H1 (cell line): ENCODE data around the gene ELAPOR2. TPM values are rescaled to one million over a fixed set of nuclear protein-coding genes. Genes with fewer than 3 reads are reported as not detected.

Source experiments
- CTCF ChIA-PET: fragments of 300-600 bp; sonication (Branson Sonifier 250); formaldehyde crosslinking; loops from one replicate; lab custom pipeline; 2021; ENCODE audit not compliant: partially characterized antibody; lab: Charles Lee
- POLR2A ChIA-PET: fragments of 300-600 bp; sonication (Branson Sonifier 250); formaldehyde crosslinking; loops from one replicate; lab custom pipeline; 2021; ENCODE audit warnings: inconsistent platforms; ENCODE audit not compliant: partially characterized antibody; lab: Charles Lee
- DNase-seq, 2 experiments: peaks; one replicate each; pipeline versions ENCODE4 v3.0.0 to v3.0.0-alpha.2; 2010 to 2022; ENCODE audit warnings: low spot score in 2 of 2, low read depth in 1 of 2, mixed read lengths in 1 of 2
- FAIRE-seq: peaks from 2 replicates; lab custom pipeline; 2011; peaks lifted over from hg19 to GRCh38; lab: Jason Lieb, UNC
- H2AFZ ChIP-seq: 2 replicates; pipeline ENCODE4 v1.8.1; 2012; ENCODE audit warnings: low read length, inconsistent platforms
- H2AK5ac ChIP-seq: 2 replicates; pipeline ENCODE4 v1.6.1; 2013; ENCODE audit warnings: low read depth, low read length
- H2BK120ac ChIP-seq: replicated peaks from 2 replicates; pipeline ENCODE3; 2013; ENCODE audit warnings: low read depth, low read length, inconsistent platforms
- H2BK12ac ChIP-seq: 2 replicates; pipeline ENCODE4 v1.6.1; 2013; ENCODE audit warnings: low read depth, low read length
- H2BK15ac ChIP-seq: 2 replicates; pipeline ENCODE4 v1.6.1; 2013; ENCODE audit warnings: low read length
- H2BK20ac ChIP-seq: 2 replicates; pipeline ENCODE4 v1.6.1; 2013; ENCODE audit warnings: low read length
- H2BK5ac ChIP-seq: 2 replicates; pipeline ENCODE4 v1.6.1; 2013; ENCODE audit warnings: low read depth, low read length
- H3K14ac ChIP-seq: 2 replicates; pipeline ENCODE4 v1.6.1; 2013; ENCODE audit warnings: inconsistent platforms; ENCODE audit not compliant: insufficient read length
- H3K18ac ChIP-seq: 2 replicates; pipeline ENCODE4 v1.6.1; 2013; ENCODE audit warnings: low read length; ENCODE audit errors: extremely low read depth
- H3K23ac ChIP-seq: 2 replicates; pipeline ENCODE4 v1.6.1; 2013; ENCODE audit warnings: inconsistent platforms; ENCODE audit not compliant: insufficient read length
- H3K23me2 ChIP-seq: 2 replicates; pipeline ENCODE4 v1.6.1; 2013; ENCODE audit warnings: low read depth, low read length
- H3K27ac ChIP-seq: 2 replicates; pipeline ENCODE4 v1.6.1; 2011; ENCODE audit warnings: low read depth, low read length, inconsistent platforms
- H3K27me3 ChIP-seq, 4 experiments: replicated peaks in 1 of 4; 1 replicate in 1 of 4; 2 replicates in 3 of 4; pipeline versions ENCODE4 v1.6.1 to v1.8.1; 2011 to 2013; ENCODE audit warnings: low read length in 3 of 4, mild to moderate bottlenecking in 3 of 4, inconsistent platforms in 2 of 4, mixed read lengths in 2 of 4, moderate library complexity in 1 of 4; ENCODE audit not compliant: control insufficient read depth in 3 of 4, insufficient read depth in 3 of 4; ENCODE audit errors: extremely low read depth in 1 of 4
- H3K36me3 ChIP-seq, 4 experiments: 2 replicates each; pipeline versions ENCODE4 v1.6.1 to v1.8.1; 2011 to 2013; ENCODE audit warnings: mild to moderate bottlenecking in 4 of 4, low read length in 3 of 4, moderate library complexity in 2 of 4, control low read depth in 1 of 4, inconsistent platforms in 1 of 4; ENCODE audit not compliant: insufficient read depth in 4 of 4, control insufficient read depth in 2 of 4
- H3K4ac ChIP-seq: replicated peaks from 2 replicates; pipeline ENCODE3; 2013; ENCODE audit warnings: low read length, low read depth, mixed read lengths, inconsistent platforms; ENCODE audit not compliant: insufficient read length
- H3K4me1 ChIP-seq, 4 experiments: replicated peaks in 1 of 4; 1 replicate in 1 of 4; 2 replicates in 3 of 4; pipeline versions ENCODE4 v1.6.1 to v1.8.1; 2011 to 2013; ENCODE audit warnings: low read length in 3 of 4, inconsistent platforms in 2 of 4, mixed read lengths in 1 of 4; ENCODE audit not compliant: insufficient read depth in 4 of 4, control insufficient read depth in 3 of 4
- H3K4me2 ChIP-seq, 2 experiments: 2 replicates each; pipeline versions ENCODE4 v1.6.1 to v1.8.1; 2011 to 2013; ENCODE audit warnings: low read depth in 2 of 2, low read length in 2 of 2, control low read depth in 1 of 2, inconsistent platforms in 1 of 2, mild to moderate bottlenecking in 1 of 2; ENCODE audit not compliant: insufficient read depth in 1 of 2
- H3K4me3 ChIP-seq, 4 experiments: fragments of 200-600, 300-600 bp in 1 of 4; sonication (generic), shearing (Covaris generic), sonication (Bioruptor Twin) in 1 of 4; 2 replicates each; pipeline versions ENCODE4 v1.5.1 to v1.8.1; 2011 to 2016; ENCODE audit warnings: low read length in 4 of 4, low read depth in 3 of 4, control low read depth in 2 of 4, inconsistent platforms in 2 of 4, mild to moderate bottlenecking in 2 of 4, mixed read lengths in 1 of 4, moderate library complexity in 1 of 4; ENCODE audit not compliant: insufficient read depth in 2 of 4; ENCODE audit errors: extremely low read depth in 1 of 4
- H3K56ac ChIP-seq: replicated peaks from 2 replicates; pipeline ENCODE3; 2013; ENCODE audit warnings: low read depth, mild to moderate bottlenecking, mixed read lengths, low read length, inconsistent platforms; ENCODE audit not compliant: insufficient read length
- H3K79me1 ChIP-seq: 2 replicates; pipeline ENCODE4 v1.6.1; 2013; ENCODE audit warnings: low read depth, low read length, control low read depth
- H3K79me2 ChIP-seq, 2 experiments: 2 replicates each; pipeline versions ENCODE4 v1.6.1 to v1.8.1; 2012 to 2013; ENCODE audit warnings: low read length in 2 of 2, mild to moderate bottlenecking in 2 of 2, inconsistent platforms in 1 of 2; ENCODE audit not compliant: insufficient read depth in 2 of 2, control insufficient read depth in 1 of 2
- H3K9ac ChIP-seq, 4 experiments: replicated peaks in 1 of 4; 1 replicate in 1 of 4; 2 replicates in 3 of 4; pipeline versions ENCODE4 v1.6.1 to v1.8.1; 2011 to 2013; ENCODE audit warnings: low read depth in 3 of 4, low read length in 3 of 4, control low read depth in 2 of 4, mild to moderate bottlenecking in 2 of 4, moderate library complexity in 2 of 4, inconsistent platforms in 1 of 4; ENCODE audit errors: extremely low read depth in 1 of 4
- H3K9me3 ChIP-seq, 2 experiments: 2 replicates each; pipeline versions ENCODE4 v1.6.1 to v1.8.1; 2012 to 2013; ENCODE audit warnings: mild to moderate bottlenecking in 2 of 2, moderate library complexity in 2 of 2, control low read depth in 1 of 2, inconsistent platforms in 1 of 2, low read depth in 1 of 2, low read length in 1 of 2, mixed read lengths in 1 of 2; ENCODE audit not compliant: insufficient read depth in 2 of 2
- H4K20me1 ChIP-seq, 2 experiments: replicated peaks in 1 of 2; 2 replicates each; pipeline versions ENCODE3 to v1.8.1; 2011 to 2013; ENCODE audit warnings: inconsistent platforms in 2 of 2, low read length in 2 of 2, mild to moderate bottlenecking in 1 of 2; ENCODE audit not compliant: insufficient read depth in 2 of 2, control insufficient read depth in 1 of 2
- H4K5ac ChIP-seq: 2 replicates; pipeline ENCODE4 v1.6.1; 2013; ENCODE audit warnings: low read length, low read depth, mixed read lengths, inconsistent platforms; ENCODE audit not compliant: insufficient read length
- H4K8ac ChIP-seq: 2 replicates; pipeline ENCODE4 v1.8.0; 2013; ENCODE audit warnings: mild to moderate bottlenecking, moderate library complexity, low read length, inconsistent platforms; ENCODE audit not compliant: insufficient read depth; ENCODE audit errors: extremely low read depth
- H4K91ac ChIP-seq: replicated peaks from 2 replicates; pipeline ENCODE3; 2013; ENCODE audit warnings: low read length, mixed read lengths, inconsistent platforms; ENCODE audit not compliant: insufficient read length
- BACH1 ChIP-seq: IDR thresholded peaks from 2 replicates; pipeline ENCODE4 v1.6.1; 2012; ENCODE audit warnings: low read length, improper control_type of control experiment
- BRCA1 ChIP-seq: IDR thresholded peaks from 2 replicates; pipeline ENCODE4 v1.6.1; 2012; ENCODE audit warnings: low read depth, low read length, improper control_type of control experiment
- CHD1 ChIP-seq: IDR thresholded peaks from 2 replicates; pipeline ENCODE4 v1.6.1; 2012; ENCODE audit warnings: low read depth, low read length, improper control_type of control experiment
- CTBP2 ChIP-seq: IDR thresholded peaks from 2 replicates; pipeline ENCODE4 v1.7.0; 2011; ENCODE audit warnings: borderline replicate concordance, mild to moderate bottlenecking, moderate library complexity, mixed read lengths, low read length; ENCODE audit not compliant: insufficient read depth, insufficient read length
- CTCF ChIP-seq, 3 experiments: IDR thresholded peaks; 1 replicate in 2 of 3; 2 replicates in 1 of 3; pipeline versions ENCODE4 v1.5.1 to v1.6.1; 2011; ENCODE audit warnings: low read length in 3 of 3, mild to moderate bottlenecking in 3 of 3, inconsistent platforms in 2 of 3, low read depth in 1 of 3, moderate library complexity in 1 of 3; ENCODE audit not compliant: insufficient read depth in 1 of 3; ENCODE audit errors: control extremely low read depth in 1 of 3
- EZH2 ChIP-seq: fragments of 200-600 bp; sonication (generic); IDR thresholded peaks from 2 replicates; pipeline ENCODE4 v1.7.1; 2012; ENCODE audit warnings: low read depth, mild to moderate bottlenecking, moderate library complexity, low read length, inconsistent platforms; ENCODE audit not compliant: severe bottlenecking
- FOSL1 ChIP-seq: IDR thresholded peaks from 2 replicates; pipeline ENCODE4 v1.6.1; 2011; ENCODE audit warnings: mild to moderate bottlenecking, low read depth, low read length, moderate library complexity; ENCODE audit not compliant: insufficient read depth
- GTF2F1 ChIP-seq: IDR thresholded peaks from 2 replicates; pipeline ENCODE4 v1.6.1; 2012; ENCODE audit warnings: low read depth, low read length, improper control_type of control experiment, borderline replicate concordance
- RAD21 ChIP-seq, 2 experiments: IDR thresholded peaks in 1 of 2; conservative IDR thresholded peaks in 1 of 2; 2 replicates each; pipeline ENCODE4 v1.6.1; 2011; ENCODE audit warnings: low read depth in 2 of 2, low read length in 2 of 2, improper control_type of control experiment in 1 of 2, inconsistent platforms in 1 of 2, mild to moderate bottlenecking in 1 of 2, moderate library complexity in 1 of 2
- WGBS, 2 experiments: shearing (Covaris generic) in 1 of 2; methylation state at CpG; one replicate each; pipeline versions ENCODE4 v1.1.6 to v1.1.7; 2013 to 2015; ENCODE audit warnings: low lambda C conversion rate in 2 of 2, mixed read lengths in 2 of 2, inconsistent platforms in 1 of 2, low coverage in 1 of 2, missing lambda C conversion rate in 1 of 2; ENCODE audit not compliant: insufficient replicate concordance in 2 of 2, insufficient coverage in 1 of 2, insufficient read length in 1 of 2; ENCODE audit errors: extremely low coverage in 1 of 2, missing lambda C conversion rate in 1 of 2; 5-methylcytosine and 5-hydroxymethylcytosine counted together
- polyA plus RNA-seq, 7 experiments: library from polyadenylated mRNA; depleted of rRNA in 3 of 7; stranded (reverse) in 5 of 7; unstranded in 2 of 7; fragments of >200 nt in 5 of 7; fragments of 200-250 nt in 2 of 7; gene quantifications; 1 replicate in 5 of 7; 2 replicates in 1 of 7; 4 replicates in 1 of 7; pipeline versions ENCODE4 v1.2.1 to v1.2.3, GENCODE V29; 2011 to 2013; ENCODE audit warnings: missing spikeins in 2 of 7, mixed read lengths in 2 of 7
- total RNA-seq: library from RNA; stranded (reverse); fragmentation: NEBNext Ultra II Directional; extraction: Animal tissue kit (Norgen Biotek cat#: 25700); gene quantifications from 2 replicates; pipeline ENCODE4 v1.2.1, GENCODE V29; 2021

Gene ELAPOR2
- total and polyA plus RNA-seq, 2 of the 8 experiments (the other 6 are each of a cell fraction or from before 2014, with no cell fraction given) = 12.9 to 32.9 TPM

GRCh38 chr7:87029078-87029477 is 30.4 kb downstream of the ELAPOR2 start:
- no peak overlapping the region for H3K4me3 ChIP-seq
- DNase-seq (no peak), FAIRE-seq (no peak)
- H2BK12ac ChIP-seq = no peak overlapping the region
- no peak overlapping the region for H3K27ac ChIP-seq
- H3K23ac ChIP-seq = no peak overlapping the region
- no peaks in the 10 kb centered on the region for H3K36me3 ChIP-seq
- peaks cover 0 to 91% of the 10 kb centered on the region in 2 experiments; a peak in 3 of 4 replicates for H3K79me2 ChIP-seq
- H2BK5ac ChIP-seq = no peak overlapping the region
- H4K5ac ChIP-seq = no peak overlapping the region
- H3K23me2 ChIP-seq = 0 out of 2 replicates have a peak, but pooled peaks cover 1% of the 10 kb centered on the region
- no peaks in the 10 kb centered on the region; a peak in 1 of 4 replicates for H3K9me3 ChIP-seq
- H2AK5ac ChIP-seq = no peak overlapping the region
- no peak overlapping the region for H2BK20ac ChIP-seq
- no peak overlapping the region for H2BK15ac ChIP-seq
- 80% methylated on average over 1 of the region's 1 CpG; no CpG with 5 or more reads in 1 of the 2 experiments for WGBS, 2 experiments
- H3K4me2 ChIP-seq = no peak overlapping the region
- H3K4ac ChIP-seq = no peak overlapping the region
- no peak overlapping the region for H3K18ac ChIP-seq
- H2AFZ ChIP-seq = no peak overlapping the region
- H4K20me1 ChIP-seq = peaks cover 0 to 1% of the 10 kb centered on the region in 2 experiments
- POLR2A ChIA-PET = no interaction called here
- no peak overlapping the region for H3K56ac ChIP-seq
- no peak overlapping the region for H4K91ac ChIP-seq
- no peak overlapping the region for H3K14ac ChIP-seq
- no peak overlapping the region for H3K9ac ChIP-seq
- H3K4me1 ChIP-seq = peaks cover 0 to 5% (median 0%) of the 10 kb centered on the region in 4 experiments; a peak in 1 of 7 replicates
- peaks cover 4% of the 10 kb centered on the region; the same call in 1 of the 2 replicates for H3K79me1 ChIP-seq
- no peak overlapping the region for H4K8ac ChIP-seq
- CTCF ChIA-PET = interaction anchor here (1.0 to 1.4 kb wide), 2 partner anchors 11 to 16 kb away, joined by 4 read pairs; no protein-coding TSS in a partner anchor
- no peak overlapping the region for H2BK120ac ChIP-seq
- H3K27me3 ChIP-seq = no peaks in the 10 kb centered on the region
- TF ChIP-seq CTCF (IDR thresholded peaks at IDR 0.05; ENCODE audit: control extremely low read depth in 1 of 3, insufficient read depth in 1 of 3, low read depth in 1 of 3, low read length in 3 of 3) (no peak), BACH1 (no peak), BRCA1 (no peak), GTF2F1 (no peak), EZH2 (no peak), RAD21 (IDR thresholded peaks at IDR 0.05 in 1 of 2, conservative IDR thresholded peaks at IDR 0.05 in 1 of 2; ENCODE audit: low read depth in 2 of 2, low read length in 2 of 2) (no peak), CTBP2 (no peak), CHD1 (no peak), FOSL1 (no peak)
